CD14-positive monocyte (primary cell): Measurements from ENCODE around the gene SNX33. TPM values are rescaled to one million over a fixed set of nuclear protein-coding genes. Genes with fewer than 3 reads are reported as not detected.
A peak's percentile ranks its signal among the peaks of the same experiment; 100 is the strongest.

Source experiments
- DNase-seq, 3 donors: peaks; one replicate each; pipeline ENCODE4 v3.0.0-alpha.2; 2011 to 2022
- H2AFZ ChIP-seq: 2 replicates; pipeline ENCODE4 v1.6.0; 2012; ENCODE audit warnings: mild to moderate bottlenecking, low read depth, low read length, inconsistent platforms; ENCODE audit not compliant: insufficient read depth, poor library complexity, severe bottlenecking
- H3K27ac ChIP-seq, 2 donors: 1 replicate in 1 of 2; 2 replicates in 1 of 2; pipeline ENCODE4 v1.5.1; 2012 to 2013; ENCODE audit warnings: low read length in 2 of 2, control low read depth in 1 of 2, inconsistent platforms in 1 of 2, low read depth in 1 of 2, mild to moderate bottlenecking in 1 of 2
- H3K27me3 ChIP-seq, 2 donors: one replicate each; pipeline versions ENCODE4 v1.6.0 to v1.6.1; 2011 to 2013; ENCODE audit warnings: low read length in 2 of 2; ENCODE audit not compliant: control insufficient read depth in 2 of 2, insufficient read depth in 2 of 2
- H3K36me3 ChIP-seq, 2 donors: replicated peaks in 1 of 2; 1 replicate in 1 of 2; 2 replicates in 1 of 2; pipeline versions ENCODE4 v1.5.1 to v1.6.1; 2012 to 2013; ENCODE audit warnings: low read length in 2 of 2, control low read depth in 1 of 2, inconsistent platforms in 1 of 2, mild to moderate bottlenecking in 1 of 2; ENCODE audit not compliant: insufficient read depth in 2 of 2, control insufficient read depth in 1 of 2
- H3K4me1 ChIP-seq, 2 donors: 1 replicate in 1 of 2; 2 replicates in 1 of 2; pipeline versions ENCODE4 v1.5.1 to v1.6.1; 2012 to 2013; ENCODE audit warnings: low read length in 2 of 2, control low read depth in 1 of 2, inconsistent platforms in 1 of 2, mild to moderate bottlenecking in 1 of 2, moderate library complexity in 1 of 2; ENCODE audit not compliant: insufficient read depth in 2 of 2, control insufficient read depth in 1 of 2
- H3K4me2 ChIP-seq: replicated peaks from 2 replicates; pipeline ENCODE3; 2012; ENCODE audit warnings: low read length, moderate library complexity, mild to moderate bottlenecking; ENCODE audit not compliant: poor library complexity, severe bottlenecking; ENCODE audit errors: extremely low read depth
- H3K4me3 ChIP-seq, 3 experiments: fragments of 200-600 bp in 1 of 3; sonication (generic) in 1 of 3; replicated peaks in 1 of 3; 1 replicate in 2 of 3; 2 replicates in 1 of 3; pipeline ENCODE4 v1.5.1; 2011 to 2013; ENCODE audit warnings: low read length in 3 of 3, mild to moderate bottlenecking in 3 of 3, control low read depth in 2 of 3, low read depth in 2 of 3, inconsistent platforms in 1 of 3, moderate library complexity in 1 of 3
- H3K79me2 ChIP-seq: 2 replicates; pipeline ENCODE4 v1.6.0; 2012; ENCODE audit warnings: mild to moderate bottlenecking, control low read depth, inconsistent platforms, low read length, moderate library complexity; ENCODE audit not compliant: insufficient read depth
- H3K9ac ChIP-seq: 2 replicates; pipeline ENCODE4 v1.6.0; 2017; ENCODE audit warnings: low read length, mild to moderate bottlenecking; ENCODE audit not compliant: insufficient read depth, poor library complexity, severe bottlenecking
- H3K9me3 ChIP-seq, 2 donors: replicated peaks in 1 of 2; 1 replicate in 1 of 2; 2 replicates in 1 of 2; pipeline versions ENCODE4 v1.5.1 to v1.6.1; 2012 to 2013; ENCODE audit warnings: low read length in 2 of 2, control low read depth in 1 of 2; ENCODE audit not compliant: control insufficient read depth in 1 of 2, insufficient read depth in 1 of 2
- H4K20me1 ChIP-seq: 2 replicates; pipeline ENCODE4 v1.6.0; 2012; ENCODE audit warnings: mild to moderate bottlenecking, low read length, control low read depth, moderate library complexity; ENCODE audit not compliant: insufficient read depth
- H3K27ac Mint-ChIP-seq, 7 donors: one replicate each; pipeline ENCODE4 v1.8.0; 2020; ENCODE audit warnings: mild to moderate bottlenecking in 7 of 7, mixed read lengths in 7 of 7, moderate library complexity in 6 of 7, inconsistent platforms in 2 of 7
- H3K27me3 Mint-ChIP-seq, 3 donors: one replicate each; pipeline ENCODE4 v1.8.0; 2021 to 2022; ENCODE audit warnings: low read depth in 3 of 3, mild to moderate bottlenecking in 3 of 3, mixed read lengths in 3 of 3, moderate library complexity in 3 of 3, inconsistent platforms in 1 of 3
- H3K36me3 Mint-ChIP-seq, 2 donors: one replicate each; pipeline ENCODE4 v1.8.0; 2020; ENCODE audit warnings: mixed read lengths in 2 of 2, inconsistent platforms in 1 of 2, mild to moderate bottlenecking in 1 of 2
- H3K4me1 Mint-ChIP-seq: one replicate; pipeline ENCODE4 v1.8.0; 2020; ENCODE audit warnings: mild to moderate bottlenecking, mixed read lengths
- H3K4me3 Mint-ChIP-seq, 2 donors: one replicate each; pipeline ENCODE4 v1.8.0; 2020; ENCODE audit warnings: mild to moderate bottlenecking in 2 of 2, mixed read lengths in 2 of 2, moderate library complexity in 1 of 2
- H3K9me3 Mint-ChIP-seq, 7 donors: one replicate each; pipeline ENCODE4 v1.8.0; 2020 to 2022; ENCODE audit warnings: mixed read lengths in 7 of 7, mild to moderate bottlenecking in 6 of 7, moderate library complexity in 6 of 7, inconsistent platforms in 2 of 7
- WGBS: methylation state at CpG from one replicate; pipeline ENCODE4 v1.1.5; 2013; ENCODE audit warnings: missing lambda C conversion rate; ENCODE audit not compliant: insufficient coverage; 5-methylcytosine and 5-hydroxymethylcytosine counted together
- intact Hi-C, 2 donors: fragments of 100-400 bp; cut with micrococcal nuclease; formaldehyde crosslinking; loops; one replicate each; pipeline versions ENCODE4 v1.15.0 to v1.15.1; 2023
- polyA plus RNA-seq, 3 donors: library from polyadenylated mRNA; depleted of rRNA in 1 of 3; unstranded in 2 of 3; stranded (reverse) in 1 of 3; fragments of 300-500 nt in 2 of 3; fragments of >200 nt in 1 of 3; fragmentation: Illumina TruSeq in 2 of 3; gene quantifications; 1 replicate in 2 of 3; 2 replicates in 1 of 3; pipeline ENCODE4 v1.2.3, GENCODE V29; 2012 to 2021
- TF ChIP-seq, protein P1 (sequence below): fragments of 200-600 bp; IDR thresholded peaks from one replicate; pipeline ENCODE4 v1.8.0; 2022; ENCODE audit warnings: antibody characterized with exemption, mild to moderate bottlenecking

Gene SNX33
- polyA plus RNA-seq, 3 donors, result 2.4 to 4.8 (median 2.4) TPM

DNA sequence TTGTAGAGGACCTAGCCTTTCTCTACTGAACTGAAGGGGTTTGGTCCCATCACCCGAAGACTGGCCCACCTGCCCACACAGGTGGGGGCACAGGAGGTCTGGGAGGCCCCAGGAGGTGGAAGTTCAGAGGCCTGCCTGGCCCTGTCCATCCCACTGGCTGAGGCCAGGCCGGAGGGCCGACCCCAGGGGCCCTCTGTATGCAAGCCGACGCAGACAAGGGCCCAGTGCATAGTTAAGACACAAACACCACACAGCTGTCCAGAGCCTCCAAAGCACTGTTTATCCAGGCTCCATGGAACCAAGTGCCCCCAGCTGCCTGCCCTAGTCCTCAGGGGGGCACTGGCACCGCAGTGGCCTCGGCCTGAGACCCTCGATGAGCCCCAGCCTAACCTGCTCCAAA lies 26.7 kb downstream of the SNX33 start:
- TF ChIP-seq, protein P1, sequence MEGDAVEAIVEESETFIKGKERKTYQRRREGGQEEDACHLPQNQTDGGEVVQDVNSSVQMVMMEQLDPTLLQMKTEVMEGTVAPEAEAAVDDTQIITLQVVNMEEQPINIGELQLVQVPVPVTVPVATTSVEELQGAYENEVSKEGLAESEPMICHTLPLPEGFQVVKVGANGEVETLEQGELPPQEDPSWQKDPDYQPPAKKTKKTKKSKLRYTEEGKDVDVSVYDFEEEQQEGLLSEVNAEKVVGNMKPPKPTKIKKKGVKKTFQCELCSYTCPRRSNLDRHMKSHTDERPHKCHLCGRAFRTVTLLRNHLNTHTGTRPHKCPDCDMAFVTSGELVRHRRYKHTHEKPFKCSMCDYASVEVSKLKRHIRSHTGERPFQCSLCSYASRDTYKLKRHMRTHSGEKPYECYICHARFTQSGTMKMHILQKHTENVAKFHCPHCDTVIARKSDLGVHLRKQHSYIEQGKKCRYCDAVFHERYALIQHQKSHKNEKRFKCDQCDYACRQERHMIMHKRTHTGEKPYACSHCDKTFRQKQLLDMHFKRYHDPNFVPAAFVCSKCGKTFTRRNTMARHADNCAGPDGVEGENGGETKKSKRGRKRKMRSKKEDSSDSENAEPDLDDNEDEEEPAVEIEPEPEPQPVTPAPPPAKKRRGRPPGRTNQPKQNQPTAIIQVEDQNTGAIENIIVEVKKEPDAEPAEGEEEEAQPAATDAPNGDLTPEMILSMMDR, result no peak
- Histone ChIP-seq H3K4me1 (no peaks in the 10 kb centered on the region), H4K20me1 (no peaks in the 10 kb centered on the region), H3K27me3 (no peaks in the 10 kb centered on the region), H3K36me3 (no peaks in the 10 kb centered on the region), H3K27ac (no peak overlapping the region), H2AFZ (no peak overlapping the region), H3K4me2 (no peak overlapping the region), H3K9me3 (no peaks in the 10 kb centered on the region), H3K4me3 (no peak overlapping the region), H3K9ac (no peak overlapping the region), H3K79me2 (no peaks in the 10 kb centered on the region)
- H3K27ac Mint-ChIP-seq, result peak overlapping the region in 2 of 7 donors; percentile 24 to 55
- WGBS, result 91% methylated on average over 8 of the region's 8 CpGs
- no peak overlapping the region for H3K4me3 Mint-ChIP-seq
- H3K4me1 Mint-ChIP-seq, result no peaks in the 10 kb centered on the region
- no peaks in the 10 kb centered on the region for H3K9me3 Mint-ChIP-seq
- DNase-seq, result no peak
- H3K36me3 Mint-ChIP-seq, result no peaks in the 10 kb centered on the region
- H3K27me3 Mint-ChIP-seq, result peaks cover 1 to 2% (median 2%) of the 10 kb centered on the region in 3 donors
- intact Hi-C loops, result no loop called here

DNA sequence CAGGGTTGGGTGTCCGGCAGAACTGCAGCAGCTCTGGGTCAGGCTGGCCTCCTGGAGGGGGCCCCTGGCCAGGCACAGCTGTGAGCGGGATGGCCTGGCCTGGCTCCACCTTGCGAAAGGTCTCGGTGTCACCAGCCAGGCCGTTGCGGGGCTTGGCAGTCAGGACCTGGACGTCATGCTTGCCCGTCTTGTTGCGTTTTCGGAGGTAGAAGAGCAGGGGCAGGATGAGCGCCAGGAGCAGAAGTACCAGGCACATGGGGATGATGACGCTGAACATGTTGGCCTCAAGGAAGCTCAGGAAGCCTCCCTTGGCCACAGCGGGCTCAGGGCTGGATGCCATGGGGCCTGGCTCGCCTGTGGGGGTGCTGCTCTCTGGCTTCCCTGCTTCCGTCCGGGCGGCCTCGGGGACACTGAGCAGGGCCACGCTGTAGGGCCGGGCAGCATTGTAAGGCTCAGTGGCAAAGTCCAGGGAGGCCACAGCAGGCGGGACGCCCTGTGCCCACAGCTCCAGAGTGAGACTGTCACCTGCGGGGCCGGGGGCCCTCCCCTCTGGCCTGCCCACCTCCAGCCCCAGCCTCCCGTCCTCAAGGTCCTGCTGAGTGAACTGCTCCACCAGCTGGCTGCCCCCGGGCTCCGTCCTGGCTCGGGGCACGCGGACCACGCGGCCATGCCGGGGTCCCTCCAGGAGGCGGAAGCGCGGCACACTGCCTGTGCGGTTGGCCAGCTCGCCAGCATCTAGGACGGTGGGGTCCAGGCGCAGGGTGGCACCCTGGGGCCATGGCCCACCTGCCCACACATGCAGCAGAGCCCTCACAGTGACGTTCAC lies 28.1 kb downstream of the SNX33 start:
- intact Hi-C loops, result no loop called here
- no peaks in the 10 kb centered on the region for H3K4me1 Mint-ChIP-seq
- H3K4me2 ChIP-seq, result no peak overlapping the region
- no peak overlapping the region for H3K4me3 ChIP-seq
- TF ChIP-seq, protein P1, result no peak
- H3K27me3 Mint-ChIP-seq, result peaks cover 2 to 6% (median 2%) of the 10 kb centered on the region in 3 donors
- H3K36me3 Mint-ChIP-seq, result no peaks in the 10 kb centered on the region
- H3K27me3 ChIP-seq, result no peaks in the 10 kb centered on the region
- no peaks in the 10 kb centered on the region for H3K9me3 ChIP-seq
- H3K36me3 ChIP-seq, result no peaks in the 10 kb centered on the region
- H2AFZ ChIP-seq, result no peak overlapping the region
- no peaks in the 10 kb centered on the region for H4K20me1 ChIP-seq
- no peaks in the 10 kb centered on the region for H3K4me1 ChIP-seq
- H3K9me3 Mint-ChIP-seq, result no peaks in the 10 kb centered on the region
- 95% methylated on average over 40 of the region's 41 CpGs for WGBS
- H3K79me2 ChIP-seq, result no peaks in the 10 kb centered on the region
- H3K4me3 Mint-ChIP-seq, result no peak overlapping the region
- H3K27ac Mint-ChIP-seq, result no peak overlapping the region
- DNase-seq, result no peak
- no peak overlapping the region for H3K9ac ChIP-seq
- H3K27ac ChIP-seq, result no peak overlapping the region
